DND-41 (cell line): Measurements from ENCODE around the gene FAM217B.

ENCODE experiments used
- EZH2 ChIP-seq: IDR thresholded peaks from 3 replicates; pipeline ENCODE4 v1.6.1; 2012; ENCODE audit warnings: borderline replicate concordance, low read depth, mild to moderate bottlenecking, moderate library complexity, low read length, inconsistent platforms; ENCODE audit not compliant: severe bottlenecking
- TF ChIP-seq, protein P1 (sequence below): IDR thresholded peaks from 2 replicates; pipeline ENCODE4 v1.5.1; 2012; ENCODE audit warnings: borderline replicate concordance, low read length, moderate library complexity, mild to moderate bottlenecking; ENCODE audit not compliant: poor library complexity, severe bottlenecking; ENCODE audit errors: extremely low read depth

GRCh38 chr20:59987135-59987534 lies 46.9 kb downstream of the FAM217B start:
- TF ChIP-seq, protein P1, sequence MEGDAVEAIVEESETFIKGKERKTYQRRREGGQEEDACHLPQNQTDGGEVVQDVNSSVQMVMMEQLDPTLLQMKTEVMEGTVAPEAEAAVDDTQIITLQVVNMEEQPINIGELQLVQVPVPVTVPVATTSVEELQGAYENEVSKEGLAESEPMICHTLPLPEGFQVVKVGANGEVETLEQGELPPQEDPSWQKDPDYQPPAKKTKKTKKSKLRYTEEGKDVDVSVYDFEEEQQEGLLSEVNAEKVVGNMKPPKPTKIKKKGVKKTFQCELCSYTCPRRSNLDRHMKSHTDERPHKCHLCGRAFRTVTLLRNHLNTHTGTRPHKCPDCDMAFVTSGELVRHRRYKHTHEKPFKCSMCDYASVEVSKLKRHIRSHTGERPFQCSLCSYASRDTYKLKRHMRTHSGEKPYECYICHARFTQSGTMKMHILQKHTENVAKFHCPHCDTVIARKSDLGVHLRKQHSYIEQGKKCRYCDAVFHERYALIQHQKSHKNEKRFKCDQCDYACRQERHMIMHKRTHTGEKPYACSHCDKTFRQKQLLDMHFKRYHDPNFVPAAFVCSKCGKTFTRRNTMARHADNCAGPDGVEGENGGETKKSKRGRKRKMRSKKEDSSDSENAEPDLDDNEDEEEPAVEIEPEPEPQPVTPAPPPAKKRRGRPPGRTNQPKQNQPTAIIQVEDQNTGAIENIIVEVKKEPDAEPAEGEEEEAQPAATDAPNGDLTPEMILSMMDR, result no peak
- TF ChIP-seq EZH2, result no peak
